IMR-90 (cell line): ENCODE data around the gene PTPRN2. TPM values are rescaled to one million over a fixed set of nuclear protein-coding genes. Genes with fewer than 3 reads are reported as not detected.

Experiments
- ATAC-seq: fragments of 200-7000 bp; cut with Tn5 transposase; 2 replicates; pipeline ENCODE4 v1.9.1; 2020; ENCODE audit warnings: low read depth, mild to moderate bottlenecking, moderate library complexity
- BruUV-seq: library from RNA; stranded (reverse); fragments of 400-500 nt; replicated peaks from 2 replicates; lab custom pipeline; 2021; lab: Mats Ljungman, UMichigan
- CTCF ChIA-PET: fragments of 300-600 bp; formaldehyde crosslinking; extraction: SDS; loops from one replicate; lab custom pipeline; 2021; ENCODE audit warnings: antibody characterized with exemption; lab: Yijun Ruan, JAX
- POLR2A ChIA-PET: fragments of 300-600 bp; sonication (Branson Sonifier 250); formaldehyde crosslinking; loops from one replicate; lab custom pipeline; 2022; ENCODE audit warnings: antibody characterized with exemption; ENCODE audit not compliant: unreplicated experiment; lab: Charles Lee
- DNase-seq: peaks from one replicate; pipeline ENCODE4 v3.0.0; 2013
- H2AFZ ChIP-seq: replicated peaks from 2 replicates; pipeline ENCODE3; 2013; ENCODE audit warnings: low read length, mild to moderate bottlenecking; ENCODE audit not compliant: poor library complexity
- H2AK5ac ChIP-seq: 2 replicates; pipeline ENCODE4 v1.6.1; 2013; ENCODE audit warnings: low read depth, low read length, inconsistent platforms
- H2AK9ac ChIP-seq: replicated peaks from 2 replicates; pipeline ENCODE3; 2013; ENCODE audit warnings: mild to moderate bottlenecking, low read depth, low read length, moderate library complexity; ENCODE audit not compliant: poor library complexity
- H2BK120ac ChIP-seq: 2 replicates; pipeline ENCODE4 v1.6.1; 2013; ENCODE audit warnings: low read depth, low read length, inconsistent platforms
- H2BK15ac ChIP-seq: 3 replicates; pipeline ENCODE4 v1.6.1; 2013; ENCODE audit warnings: low read depth, low read length, inconsistent platforms
- H2BK20ac ChIP-seq: 2 replicates; pipeline ENCODE4 v1.6.1; 2013; ENCODE audit warnings: low read depth, mild to moderate bottlenecking, inconsistent platforms, low read length, moderate library complexity
- H2BK5ac ChIP-seq: 2 replicates; pipeline ENCODE4 v1.6.1; 2013; ENCODE audit warnings: mild to moderate bottlenecking, low read depth, low read length, inconsistent platforms; ENCODE audit not compliant: poor library complexity, severe bottlenecking
- H3K14ac ChIP-seq: replicated peaks from 2 replicates; pipeline ENCODE4 v1.6.1; 2013; ENCODE audit warnings: low read depth, low read length, inconsistent platforms
- H3K18ac ChIP-seq: 2 replicates; pipeline ENCODE4 v1.6.1; 2013; ENCODE audit warnings: low read depth, low read length, control low read depth
- H3K23ac ChIP-seq: 2 replicates; pipeline ENCODE4 v1.6.1; 2013; ENCODE audit warnings: low read depth, low read length, inconsistent platforms
- H3K27ac ChIP-seq: 2 replicates; pipeline ENCODE4 v1.5.1; 2013; ENCODE audit warnings: mild to moderate bottlenecking, control low read depth, low read length; ENCODE audit not compliant: insufficient read depth
- H3K27me3 ChIP-seq: 2 replicates; pipeline ENCODE4 v1.6.1; 2013; ENCODE audit warnings: low read length; ENCODE audit not compliant: control insufficient read depth, insufficient read depth
- H3K36me3 ChIP-seq: 2 replicates; pipeline ENCODE4 v1.6.1; 2013; ENCODE audit warnings: low read length, mixed read lengths; ENCODE audit not compliant: control insufficient read depth, insufficient read depth
- H3K4ac ChIP-seq: 2 replicates; pipeline ENCODE4 v1.6.1; 2013; ENCODE audit warnings: low read depth, low read length, inconsistent platforms
- H3K4me1 ChIP-seq: 2 replicates; pipeline ENCODE4 v1.6.1; 2013; ENCODE audit warnings: low read length, mixed read lengths; ENCODE audit not compliant: control insufficient read depth, insufficient read depth
- H3K4me2 ChIP-seq: 2 replicates; pipeline ENCODE4 v1.6.1; 2013; ENCODE audit warnings: low read depth, mild to moderate bottlenecking, control low read depth, low read length, moderate library complexity
- H3K4me3 ChIP-seq: 2 replicates; pipeline ENCODE4 v1.5.1; 2013; ENCODE audit warnings: low read depth, mild to moderate bottlenecking, control low read depth, low read length, moderate library complexity; ENCODE audit not compliant: insufficient read depth
- H3K56ac ChIP-seq: 2 replicates; pipeline ENCODE4 v1.6.1; 2013; ENCODE audit warnings: low read length, inconsistent platforms; ENCODE audit not compliant: insufficient read depth; ENCODE audit errors: extremely low read depth
- H3K79me1 ChIP-seq, 2 experiments: 2 replicates each; pipeline ENCODE4 v1.6.1; 2013; ENCODE audit warnings: low read length in 2 of 2, inconsistent platforms in 1 of 2, low read depth in 1 of 2
- H3K9ac ChIP-seq: 2 replicates; pipeline ENCODE4 v1.6.1; 2013; ENCODE audit warnings: low read depth, low read length, control low read depth
- H3K9me1 ChIP-seq: 2 replicates; pipeline ENCODE4 v1.6.1; 2013; ENCODE audit warnings: low read length, inconsistent platforms; ENCODE audit not compliant: insufficient read depth
- H3K9me3 ChIP-seq: 2 replicates; pipeline ENCODE4 v1.6.1; 2013; ENCODE audit warnings: low read length; ENCODE audit not compliant: control insufficient read depth, insufficient read depth
- H4K20me1 ChIP-seq: 2 replicates; pipeline ENCODE4 v1.6.1; 2013; ENCODE audit warnings: low read length, inconsistent platforms; ENCODE audit not compliant: insufficient read depth
- H4K5ac ChIP-seq: 2 replicates; pipeline ENCODE4 v1.6.1; 2013; ENCODE audit warnings: mild to moderate bottlenecking, low read depth, low read length, control low read depth
- H4K8ac ChIP-seq, 2 experiments: 2 replicates each; pipeline ENCODE4 v1.6.1; 2013; ENCODE audit warnings: low read depth in 2 of 2, low read length in 2 of 2, control low read depth in 1 of 2, inconsistent platforms in 1 of 2
- H4K91ac ChIP-seq: 2 replicates; pipeline ENCODE4 v1.6.1; 2013; ENCODE audit warnings: low read depth, low read length, inconsistent platforms; ENCODE audit not compliant: insufficient read depth
- BHLHE40 ChIP-seq: fragments of 150-350 bp; IDR thresholded peaks from 2 replicates; pipeline ENCODE4 v1.6.1; 2016; ENCODE audit warnings: mild to moderate bottlenecking, low read depth, low read length
- CEBPB ChIP-seq: IDR thresholded peaks from 2 replicates; pipeline ENCODE4 v1.6.1; 2012; ENCODE audit warnings: low read depth, low read length, improper control_type of control experiment
- CHD1 ChIP-seq: IDR thresholded peaks from 2 replicates; pipeline ENCODE4 v1.6.1; 2012; ENCODE audit warnings: low read depth, low read length, improper control_type of control experiment
- CTCF ChIP-seq: conservative IDR thresholded peaks from 2 replicates; pipeline ENCODE4 v1.5.1; 2012; ENCODE audit warnings: mild to moderate bottlenecking, low read depth, low read length, improper control_type of control experiment
- ELK1 ChIP-seq: fragments of 150-350 bp; IDR thresholded peaks from 2 replicates; pipeline ENCODE4 v1.6.1; 2016; ENCODE audit warnings: low read depth, mild to moderate bottlenecking, low read length, moderate library complexity, borderline replicate concordance
- FOS ChIP-seq: fragments of 150-350 bp; IDR thresholded peaks from 2 replicates; pipeline ENCODE4 v1.6.1; 2016; ENCODE audit warnings: low read depth, low read length
- MAFK ChIP-seq: IDR thresholded peaks from 2 replicates; pipeline ENCODE4 v1.6.1; 2012; ENCODE audit warnings: low read depth, low read length, improper control_type of control experiment
- MAZ ChIP-seq: IDR thresholded peaks from 2 replicates; pipeline ENCODE4 v1.6.1; 2012; ENCODE audit warnings: low read depth, mild to moderate bottlenecking, low read length, improper control_type of control experiment, moderate library complexity, borderline replicate concordance
- MXI1 ChIP-seq: IDR thresholded peaks from 2 replicates; pipeline ENCODE4 v1.6.1; 2012; ENCODE audit warnings: low read depth, mild to moderate bottlenecking, low read length, moderate library complexity, borderline replicate concordance
- NFE2L2 ChIP-seq: fragments of 150-350 bp; IDR thresholded peaks from 2 replicates; pipeline ENCODE4 v1.6.1; 2016; ENCODE audit warnings: low read depth, mild to moderate bottlenecking, low read length
- POLR2A ChIP-seq: IDR thresholded peaks from 2 replicates; pipeline ENCODE4 v1.6.1; 2012; ENCODE audit warnings: mild to moderate bottlenecking, low read depth, low read length
- RAD21 ChIP-seq: IDR thresholded peaks from 2 replicates; pipeline ENCODE4 v1.6.1; 2012; ENCODE audit warnings: low read length, improper control_type of control experiment
- RCOR1 ChIP-seq: IDR thresholded peaks from 2 replicates; pipeline ENCODE4 v1.6.1; 2012; ENCODE audit warnings: mild to moderate bottlenecking, low read length, improper control_type of control experiment; ENCODE audit not compliant: insufficient replicate concordance
- RFX5 ChIP-seq: IDR thresholded peaks from 2 replicates; pipeline ENCODE4 v1.8.0; 2012; ENCODE audit warnings: low read depth, mild to moderate bottlenecking, low read length, moderate library complexity
- SMC3 ChIP-seq: fragments of 150-350 bp; IDR thresholded peaks from 2 replicates; pipeline ENCODE4 v1.6.1; 2016; ENCODE audit warnings: low read depth, mild to moderate bottlenecking, antibody characterized with exemption, low read length, moderate library complexity
- USF2 ChIP-seq: fragments of 150-350 bp; IDR thresholded peaks from 2 replicates; pipeline ENCODE4 v1.6.1; 2017; ENCODE audit warnings: mild to moderate bottlenecking, antibody characterized with exemption, low read length, low read depth
- WGBS, 2 experiments: methylation state at CpG; one replicate each; pipeline versions ENCODE4 v1.1.5 to v1.1.7; 2013; ENCODE audit warnings: missing lambda C conversion rate in 2 of 2; ENCODE audit not compliant: insufficient read length in 1 of 2; ENCODE audit errors: extremely low coverage in 2 of 2; 5-methylcytosine and 5-hydroxymethylcytosine counted together
- dilution Hi-C: fragments of 300-500 bp; cut with HindIII; formaldehyde crosslinking; loops from one replicate; pipeline ENCODE4 v1.14.3; 2018; ENCODE audit warnings: low sequenced_read_pairs; ENCODE audit not compliant: unreplicated experiment
- in situ Hi-C: fragments of 300-500 bp; cut with MboI; formaldehyde crosslinking; loops from 3 replicates; pipeline ENCODE4 v1.14.3; 2019; ENCODE audit warnings: low sequenced_read_pairs, inconsistent platforms, mixed read lengths
- intact Hi-C: fragments of 100-400 bp; cut with micrococcal nuclease; formaldehyde crosslinking; loops from 2 replicates; pipeline ENCODE4 v1.10.0; 2022
- polyA plus RNA-seq, 3 experiments: library from polyadenylated mRNA; depleted of rRNA; stranded (reverse); fragments of >200 nt; gene quantifications; 2 replicates each; pipeline ENCODE4 v1.2.3, GENCODE V29; 2012; ENCODE audit warnings: low replicate concordance in 1 of 3
- total RNA-seq: library from RNA; depleted of rRNA; stranded (reverse); fragments of >200 nt; gene quantifications from 2 replicates; pipeline ENCODE4 v1.2.3, GENCODE V29; 2012

Gene PTPRN2
- total and polyA plus RNA-seq, 2 of the 4 experiments (the other 2 are of a cell fraction) = 0.03 TPM; not detected in 1

- intact Hi-C loops = no loop called here
- POLR2A ChIA-PET = no interaction called here
- ATAC-seq = no peak
- H4K5ac ChIP-seq = no peak overlapping the region
- H3K27me3 ChIP-seq = no peaks in the 10 kb centered on the region
- no peak for DNase-seq
- H2BK20ac ChIP-seq = no peak overlapping the region
- no peak overlapping the region for H3K14ac ChIP-seq
- no peak overlapping the region for H3K4me2 ChIP-seq
- H4K20me1 ChIP-seq = no peaks in the 10 kb centered on the region
- H2AK5ac ChIP-seq = no peak overlapping the region
- TF ChIP-seq MAFK (no peak), RAD21 (no peak), CEBPB (no peak), MXI1 (no peak), CTCF (no peak), SMC3 (no peak), USF2 (no peak), NFE2L2 (no peak), RFX5 (no peak), FOS (no peak), ELK1 (no peak), CHD1 (no peak), MAZ (no peak), POLR2A (no peak), RCOR1 (no peak), BHLHE40 (no peak)
- no peak overlapping the region for H3K23ac ChIP-seq
- no peaks in the 10 kb centered on the region for H3K79me1 ChIP-seq
- no peak overlapping the region for H3K27ac ChIP-seq
- H2BK15ac ChIP-seq = no peak overlapping the region
- no peak overlapping the region for H3K9ac ChIP-seq
- no peak overlapping the region for H2AFZ ChIP-seq
- H3K4me1 ChIP-seq = no peaks in the 10 kb centered on the region
- 88% methylated on average over 11 of the region's 14 CpGs; no CpG with 5 or more reads in 1 of the 2 experiments for WGBS, 2 experiments
- no peak overlapping the region for H4K8ac ChIP-seq
- no peak overlapping the region for H3K4me3 ChIP-seq
- H3K9me1 ChIP-seq = no peaks in the 10 kb centered on the region
- dilution Hi-C loops = no loop called here
- CTCF ChIA-PET = no interaction called here
- H3K9me3 ChIP-seq = peaks cover 58% of the 10 kb centered on the region
- H2AK9ac ChIP-seq = no peak overlapping the region
- H3K56ac ChIP-seq = no peak overlapping the region
- no TSS peak for BruUV-seq
- in situ Hi-C loops = no loop called here
- no peak overlapping the region for H2BK5ac ChIP-seq
- H2BK120ac ChIP-seq = no peak overlapping the region
- no peaks in the 10 kb centered on the region for H3K36me3 ChIP-seq
- no peak overlapping the region for H3K4ac ChIP-seq
- no peak overlapping the region for H3K18ac ChIP-seq
- no peak overlapping the region for H4K91ac ChIP-seq
These were observed 108.0 kb downstream of the PTPRN2 start for GRCh38 chr7:158479664-158480025.
